AG20443 (cell line): ENCODE data around the gene CARD19.

ENCODE experiments used
- DNase-seq: peaks from one replicate; pipeline ENCODE4 v3.0.0; 2012; ENCODE audit warnings: low spot score, mixed read lengths

CARD19 gene

DNA sequence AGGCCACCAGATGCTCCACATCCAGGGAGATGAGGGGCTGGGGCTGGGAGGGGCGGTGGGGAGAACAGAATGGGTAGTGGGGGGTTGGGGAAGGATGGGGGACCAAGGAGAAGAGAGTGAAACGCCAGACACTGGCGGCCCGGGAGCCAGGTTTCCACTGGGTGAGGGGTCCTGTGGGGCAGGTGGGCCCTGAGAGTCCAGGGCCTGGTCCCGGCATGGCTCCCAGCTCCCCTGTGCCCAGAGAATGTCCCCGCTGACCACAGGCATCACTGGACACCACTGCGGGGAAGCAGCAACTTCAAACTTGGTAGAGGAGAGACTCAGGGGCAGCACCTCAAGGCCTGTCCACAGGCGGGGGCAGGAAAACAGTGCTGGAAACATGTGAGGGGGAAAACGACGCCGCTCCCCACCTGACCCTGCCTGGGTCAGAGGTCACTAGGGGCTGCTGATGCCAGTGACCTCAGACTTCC, 24.9 kb downstream of the CARD19 start:
- no peak for DNase-seq

- no peak for DNase-seq
Measured at GRCh38 chr9:93121316-93122241, 25.6 kb downstream of the CARD19 start.

- DNase-seq, result no peak
Measured at GRCh38 chr9:93122721-93123221, 26.8 kb downstream of the CARD19 start.

DNA sequence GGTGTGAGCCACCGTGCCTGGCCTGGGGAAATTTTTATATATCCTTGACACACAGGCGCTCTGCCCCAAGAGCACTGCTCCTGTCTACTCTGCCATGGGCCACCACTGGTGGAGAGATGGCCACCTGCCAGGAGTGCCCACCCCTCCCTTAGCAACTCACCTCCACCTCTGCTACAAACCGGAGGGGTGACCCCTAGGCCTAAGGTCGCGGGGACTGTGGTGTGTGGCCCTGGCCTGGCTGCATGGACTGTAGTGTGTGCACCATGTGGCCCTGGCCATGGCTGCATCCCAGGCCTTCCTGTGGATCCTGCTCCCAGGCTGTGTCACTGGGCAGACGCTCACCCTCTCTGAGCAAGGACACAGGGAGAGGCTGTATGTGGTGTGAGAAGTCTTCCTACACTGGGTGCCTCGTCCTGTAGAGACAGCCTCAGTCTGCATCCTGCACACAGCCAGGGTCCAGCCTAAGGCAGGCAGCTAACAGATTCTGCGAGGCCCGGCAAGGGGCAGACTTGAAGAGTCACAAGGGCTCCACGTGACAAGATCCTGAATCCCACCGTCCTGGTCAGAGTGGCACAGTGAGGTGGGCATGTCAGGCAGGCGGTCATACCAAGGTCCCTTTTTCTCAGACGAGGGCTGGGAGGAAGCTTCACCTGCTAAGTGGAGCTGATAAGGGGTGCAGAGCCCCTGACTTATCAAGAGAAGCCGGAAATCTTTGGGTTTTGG, 27.7 kb downstream of the CARD19 start:
- no peak for DNase-seq

DNA sequence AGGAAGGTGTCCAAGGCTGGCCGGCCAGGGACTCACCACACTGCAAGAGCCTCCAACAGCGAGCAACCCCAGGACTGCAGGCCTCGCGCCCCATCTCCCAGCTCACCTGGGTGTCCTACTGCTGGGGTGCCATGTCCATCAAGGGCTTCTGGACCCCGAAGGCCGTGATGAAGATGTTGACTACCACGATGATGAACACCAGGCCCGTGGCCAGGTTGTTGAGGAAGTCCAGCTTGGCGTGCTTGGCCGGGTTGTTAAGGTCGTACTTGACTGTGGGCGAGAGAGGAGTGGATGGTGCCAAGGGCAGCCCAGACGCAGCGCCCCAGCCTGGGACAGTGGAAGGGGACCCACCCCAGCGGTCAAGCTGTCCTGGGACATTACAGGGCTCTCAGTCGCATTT, 28.8 kb downstream of the CARD19 start:
- DNase-seq, result no peak

- no peak for DNase-seq
Measured at GRCh38 chr9:93125331-93125894, 29.4 kb downstream of the CARD19 start.

- DNase-seq, result no peak
Measured at GRCh38 chr9:93126151-93126781, 30.2 kb downstream of the CARD19 start.

GRCh38 chr9:93126825-93127368, 30.9 kb downstream of the CARD19 start:
- DNase-seq, result no peak

- no peak for DNase-seq
Measured at GRCh38 chr9:93127395-93127911, 31.4 kb downstream of the CARD19 start.

GRCh38 chr9:93128011-93128714, 32.1 kb downstream of the CARD19 start:
- no peak for DNase-seq

DNA sequence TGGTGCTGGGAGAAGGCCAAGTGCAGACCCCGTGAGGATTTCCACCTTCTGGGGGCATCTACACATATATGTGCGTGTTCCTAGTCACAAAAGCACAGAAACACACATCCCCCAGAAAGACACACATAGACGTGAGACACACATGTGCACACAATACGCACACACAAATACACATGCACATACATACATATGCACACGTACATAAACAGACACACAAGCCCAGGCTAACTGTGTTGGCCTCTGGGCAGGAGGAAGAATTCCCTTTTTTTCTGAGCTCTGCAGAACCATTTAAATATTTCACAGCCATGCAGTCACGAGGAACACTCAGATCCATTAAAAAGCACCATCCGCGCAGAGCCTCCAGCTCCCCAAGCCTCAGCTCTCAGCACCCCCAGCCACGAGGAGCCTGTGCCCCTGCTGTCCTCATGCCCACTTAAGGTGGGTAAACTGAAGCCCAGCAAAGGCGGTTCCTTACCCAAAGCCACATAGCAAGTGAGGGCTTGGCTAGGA, 32.8 kb downstream of the CARD19 start:
- DNase-seq, result no peak

DNA sequence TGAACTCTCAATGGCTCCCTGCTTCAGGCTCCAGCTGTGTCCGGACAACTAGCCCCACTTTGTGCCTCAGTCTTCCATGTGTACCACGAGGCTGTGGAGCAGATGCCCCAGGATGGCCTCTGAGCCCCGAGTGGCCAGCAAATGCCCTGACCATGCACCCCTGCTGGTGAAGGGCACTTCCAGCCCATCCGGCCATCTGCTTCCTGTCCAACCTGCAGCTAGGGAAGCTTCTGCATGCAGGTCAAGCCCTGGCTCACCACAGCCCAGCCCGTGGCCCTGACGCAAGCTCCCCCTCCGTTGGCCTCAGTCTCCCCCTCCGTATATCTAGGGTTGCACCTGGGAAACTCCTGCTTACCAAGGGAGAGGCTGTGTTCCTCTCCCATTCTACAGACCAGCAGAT, 33.3 kb downstream of the CARD19 start:
- DNase-seq, result no peak

GRCh38 chr9:93129691-93130500, 33.9 kb downstream of the CARD19 start:
- no peak for DNase-seq

GRCh38 chr9:93130861-93131481, 35.0 kb downstream of the CARD19 start:
- no peak for DNase-seq

DNA sequence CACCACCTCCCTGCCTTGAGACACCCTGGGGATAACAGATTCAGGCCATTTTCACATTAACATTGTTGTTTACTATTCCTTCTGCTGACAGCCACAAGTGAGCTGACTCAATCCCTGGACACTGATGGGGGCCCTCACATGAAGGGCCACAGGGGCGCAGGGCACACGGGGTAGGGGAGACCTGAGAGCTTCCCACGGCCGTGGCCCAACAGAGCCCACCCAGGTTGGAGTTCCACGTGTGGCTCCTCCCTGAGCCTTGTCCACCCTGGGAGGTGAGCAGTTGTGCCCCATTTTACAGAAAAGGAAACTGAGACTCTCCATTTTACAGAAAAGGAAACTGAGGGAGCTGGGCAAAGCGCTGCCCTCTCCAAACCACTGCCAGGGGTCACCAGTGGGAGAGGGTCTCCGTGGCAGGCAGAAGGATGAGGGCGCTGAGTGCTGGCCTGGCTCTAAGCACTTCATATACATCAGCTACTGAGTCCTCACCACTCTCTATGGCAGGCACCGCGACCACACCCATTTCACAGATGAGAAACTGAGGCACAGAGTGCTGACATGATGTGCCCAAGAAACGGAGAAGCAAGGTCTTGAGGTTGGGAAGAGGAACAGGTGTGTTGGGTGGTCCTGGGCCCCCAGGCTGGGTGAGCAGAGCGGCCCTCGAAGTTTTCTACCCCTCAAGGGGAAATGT, 35.7 kb downstream of the CARD19 start:
- no peak for DNase-seq

GRCh38 chr9:93132287-93132927, 36.4 kb downstream of the CARD19 start:
- peak; percentile 67 for DNase-seq

- peak; percentile 93 for DNase-seq
Measured at GRCh38 chr9:93132946-93133680, 37.1 kb downstream of the CARD19 start.

DNA sequence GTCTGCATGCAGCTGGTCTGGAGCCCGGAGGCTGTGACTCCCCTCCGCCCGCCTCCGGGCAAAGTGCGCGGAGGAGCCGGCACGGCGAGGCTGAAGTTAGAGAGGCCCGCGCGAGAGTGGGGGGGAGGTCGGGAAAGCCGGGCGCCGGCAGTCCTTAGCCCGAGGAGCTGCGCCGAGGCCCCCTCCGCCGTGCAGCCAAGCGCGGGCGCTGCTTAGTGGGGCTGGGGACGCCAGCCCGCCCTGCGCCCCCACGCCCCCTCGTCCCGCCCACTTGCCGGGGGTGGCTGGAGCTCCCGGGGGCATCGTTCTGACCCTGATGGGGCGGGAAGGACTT, 37.6 kb downstream of the CARD19 start:
- no peak for DNase-seq
